Measurements from ENCODE around the gene ADCY2.

GRCh38 chr5:7609726-7610125, 213.8 kb downstream of the ADCY2 start:
- TF ChIP-seq ZNF274 (IDR thresholded peaks at IDR 0.05; ENCODE audit: low read depth, low read length) (no peak), YY1 (IDR thresholded peaks at IDR 0.05; ENCODE audit: insufficient read depth, insufficient read length) (no peak), SUZ12 (IDR thresholded peaks at IDR 0.05; ENCODE audit: extremely low read depth, insufficient read depth, insufficient read length) (no peak)
